PC-3 (cell line): ENCODE results near the gene SPAG7. TPM values are rescaled to one million over a fixed set of nuclear protein-coding genes. Genes with fewer than 3 reads are reported as not detected.

Experiments
- ATAC-seq: fragments of 200-7000 bp; cut with Tn5 transposase; 2 replicates; pipeline ENCODE4 v1.9.1; 2020; ENCODE audit warnings: mild to moderate bottlenecking, moderate library complexity
- BruUV-seq: library from RNA; stranded (reverse); fragments of 400-500 nt; replicated peaks from 2 replicates; lab custom pipeline; 2021; lab: Mats Ljungman, UMichigan
- CTCF ChIA-PET: fragments of 300-600 bp; sonication (Branson Sonifier 250); formaldehyde crosslinking; loops from one replicate; lab custom pipeline; 2022; ENCODE audit warnings: antibody characterized with exemption; lab: Charles Lee
- POLR2A ChIA-PET: fragments of 300-600 bp; sonication (Branson Sonifier 250); formaldehyde crosslinking; loops from one replicate; lab custom pipeline; 2022; ENCODE audit warnings: antibody characterized with exemption; ENCODE audit not compliant: unreplicated experiment; lab: Charles Lee
- DNase-seq: peaks from one replicate; pipeline ENCODE4 v3.0.0-alpha.2; 2015
- H2AFZ ChIP-seq: fragments of 300-600 bp; sonication (generic); 2 replicates; pipeline ENCODE4 v1.6.0; 2016; ENCODE audit warnings: antibody characterized with exemption, low read length
- H3F3A ChIP-seq: fragments of 300-600 bp; sonication (generic); one replicate; pipeline ENCODE4 v1.6.0; 2017; ENCODE audit warnings: antibody characterized with exemption, low read length, control low read depth, mild to moderate bottlenecking; ENCODE audit not compliant: unreplicated experiment
- H3K27ac ChIP-seq: fragments of 300-600 bp; sonication (generic); 2 replicates; pipeline ENCODE4 v1.5.1; 2016; ENCODE audit warnings: mild to moderate bottlenecking, low read length
- H3K27me3 ChIP-seq: fragments of 300-600 bp; sonication (generic); 2 replicates; pipeline ENCODE4 v1.6.1; 2016; ENCODE audit warnings: low read length, mixed read lengths
- H3K36me3 ChIP-seq: fragments of 300-600 bp; sonication (generic); 2 replicates; pipeline ENCODE4 v1.6.1; 2016; ENCODE audit warnings: low read depth, mixed run types, low read length, mixed read lengths
- H3K4me1 ChIP-seq: fragments of 300-600 bp; sonication (generic); 2 replicates; pipeline ENCODE4 v1.5.1; 2016; ENCODE audit warnings: low read length; ENCODE audit not compliant: insufficient read depth
- H3K4me2 ChIP-seq: fragments of 300-600 bp; sonication (generic); 2 replicates; pipeline ENCODE4 v1.6.0; 2016; ENCODE audit warnings: low read length
- H3K4me3 ChIP-seq: fragments of 300-600 bp; sonication (generic); 2 replicates; pipeline ENCODE4 v1.5.1; 2016; ENCODE audit warnings: mild to moderate bottlenecking, low read length, mixed read lengths
- H3K79me2 ChIP-seq: fragments of 300-600 bp; sonication (generic); 2 replicates; pipeline ENCODE4 v1.6.1; 2017; ENCODE audit warnings: low read length, mixed read lengths
- H3K9ac ChIP-seq: fragments of 300-600 bp; sonication (generic); 2 replicates; pipeline ENCODE4 v1.6.0; 2016; ENCODE audit warnings: mild to moderate bottlenecking, low read length
- H3K9me2 ChIP-seq: fragments of 300-600 bp; sonication (generic); replicated peaks from 2 replicates; pipeline ENCODE4 v1.6.1; 2016; ENCODE audit warnings: mixed run types, low read length, mixed read lengths
- H3K9me3 ChIP-seq: fragments of 300-600 bp; sonication (generic); 2 replicates; pipeline ENCODE4 v1.6.1; 2016; ENCODE audit warnings: low read length, mixed read lengths
- H4K20me1 ChIP-seq: fragments of 300-600 bp; sonication (generic); 2 replicates; pipeline ENCODE4 v1.6.1; 2016; ENCODE audit warnings: low read length, mixed read lengths
- EZH2 ChIP-seq: fragments of 300-600 bp; sonication (generic); IDR thresholded peaks from one replicate; pipeline ENCODE4 v1.6.1; 2017; ENCODE audit warnings: antibody characterized with exemption, mild to moderate bottlenecking, low read length; ENCODE audit not compliant: unreplicated experiment
- EZH2phosphoT487 ChIP-seq: fragments of 300-600 bp; sonication (generic); IDR thresholded peaks from 2 replicates; pipeline ENCODE4 v1.6.1; 2018; ENCODE audit warnings: mild to moderate bottlenecking, antibody characterized with exemption, low read length, borderline replicate concordance
- intact Hi-C: fragments of 100-400 bp; cut with micrococcal nuclease; formaldehyde crosslinking; loops from 2 replicates; pipeline ENCODE4 v1.9.0; 2023
- total RNA-seq: library from RNA; depleted of rRNA; stranded (reverse); fragments of >200 nt; gene quantifications from 2 replicates; pipeline ENCODE4 v1.2.3, GENCODE V29; 2014
- TF ChIP-seq, protein P1 (sequence below): fragments of 300-600 bp; sonication (generic); conservative IDR thresholded peaks from 2 replicates; pipeline ENCODE4 v1.5.1; 2017; ENCODE audit warnings: antibody characterized with exemption, low read depth, mild to moderate bottlenecking, low read length

The SPAG7 gene
- total RNA-seq, 1 experiment from 2014 or later = 44.1 TPM

DNA sequence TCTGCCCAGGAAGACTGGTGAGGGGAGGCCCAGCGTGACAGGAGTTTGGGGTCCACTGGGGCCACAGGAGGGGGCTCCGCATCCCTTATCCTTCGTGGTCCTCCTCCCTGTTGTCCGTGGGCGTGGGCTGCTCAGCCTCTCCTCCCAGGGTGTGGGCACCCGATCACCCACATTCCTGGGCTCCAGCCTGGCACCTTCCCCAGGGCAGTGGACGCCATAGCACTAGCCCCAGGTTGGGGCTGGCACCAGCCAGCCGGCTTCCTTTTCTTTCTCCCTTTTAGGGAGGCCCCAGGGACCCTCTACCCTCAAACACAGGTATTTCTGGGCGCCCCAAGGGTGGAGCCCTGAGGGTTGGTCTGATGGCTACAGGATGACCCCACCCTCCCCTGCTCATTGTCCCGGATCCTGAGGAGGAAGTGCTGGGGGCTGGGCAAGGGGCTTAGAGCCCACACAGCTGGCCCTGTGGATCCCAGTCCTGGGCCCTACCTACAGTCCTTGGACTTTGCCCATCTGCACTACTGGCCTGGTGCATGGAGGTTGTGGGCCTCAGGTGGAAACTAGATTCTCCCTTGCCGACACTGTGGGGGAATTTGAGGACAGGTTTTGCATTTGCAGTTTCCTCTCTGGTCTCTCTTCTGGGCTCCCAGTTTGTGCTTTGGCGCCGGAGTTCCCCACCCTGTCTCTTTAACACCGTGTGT is 31.3 kb upstream of the SPAG7 start:
- Histone ChIP-seq H3F3A (no peaks in the 10 kb centered on the region), H3K9me2 (no peaks in the 10 kb centered on the region), H3K4me1 (0 out of 2 replicates have a peak, but pooled peaks cover 9% of the 10 kb centered on the region), H3K4me2 (peak overlapping the region; percentile 97), H4K20me1 (no peaks in the 10 kb centered on the region), H3K27me3 (no peaks in the 10 kb centered on the region), H3K27ac (no peak overlapping the region), H3K9ac (peak overlapping the region; percentile 71), H3K79me2 (peaks cover 27% of the 10 kb centered on the region), H3K4me3 (peak overlapping the region; percentile 79), H3K9me3 (no peaks in the 10 kb centered on the region), H2AFZ (peak overlapping the region; percentile 75; the same call in 1 of the 2 replicates), H3K36me3 (peaks cover 1% of the 10 kb centered on the region)
- DNase-seq (peak; percentile 2), ATAC-seq (peak; percentile 19; the same call in 1 of the 2 replicates)
- ChIA-PET CTCF (interaction anchor here (0.6 kb wide), 1 partner anchor 14 kb away, joined by 3 read pairs; no protein-coding TSS in a partner anchor), POLR2A (no interaction called here)
- intact Hi-C loops = no loop called here
- no TSS peak for BruUV-seq
- TF ChIP-seq, protein P1, sequence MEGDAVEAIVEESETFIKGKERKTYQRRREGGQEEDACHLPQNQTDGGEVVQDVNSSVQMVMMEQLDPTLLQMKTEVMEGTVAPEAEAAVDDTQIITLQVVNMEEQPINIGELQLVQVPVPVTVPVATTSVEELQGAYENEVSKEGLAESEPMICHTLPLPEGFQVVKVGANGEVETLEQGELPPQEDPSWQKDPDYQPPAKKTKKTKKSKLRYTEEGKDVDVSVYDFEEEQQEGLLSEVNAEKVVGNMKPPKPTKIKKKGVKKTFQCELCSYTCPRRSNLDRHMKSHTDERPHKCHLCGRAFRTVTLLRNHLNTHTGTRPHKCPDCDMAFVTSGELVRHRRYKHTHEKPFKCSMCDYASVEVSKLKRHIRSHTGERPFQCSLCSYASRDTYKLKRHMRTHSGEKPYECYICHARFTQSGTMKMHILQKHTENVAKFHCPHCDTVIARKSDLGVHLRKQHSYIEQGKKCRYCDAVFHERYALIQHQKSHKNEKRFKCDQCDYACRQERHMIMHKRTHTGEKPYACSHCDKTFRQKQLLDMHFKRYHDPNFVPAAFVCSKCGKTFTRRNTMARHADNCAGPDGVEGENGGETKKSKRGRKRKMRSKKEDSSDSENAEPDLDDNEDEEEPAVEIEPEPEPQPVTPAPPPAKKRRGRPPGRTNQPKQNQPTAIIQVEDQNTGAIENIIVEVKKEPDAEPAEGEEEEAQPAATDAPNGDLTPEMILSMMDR = no peak
- TF ChIP-seq EZH2phosphoT487 (no peak), EZH2 (no peak)

DNA sequence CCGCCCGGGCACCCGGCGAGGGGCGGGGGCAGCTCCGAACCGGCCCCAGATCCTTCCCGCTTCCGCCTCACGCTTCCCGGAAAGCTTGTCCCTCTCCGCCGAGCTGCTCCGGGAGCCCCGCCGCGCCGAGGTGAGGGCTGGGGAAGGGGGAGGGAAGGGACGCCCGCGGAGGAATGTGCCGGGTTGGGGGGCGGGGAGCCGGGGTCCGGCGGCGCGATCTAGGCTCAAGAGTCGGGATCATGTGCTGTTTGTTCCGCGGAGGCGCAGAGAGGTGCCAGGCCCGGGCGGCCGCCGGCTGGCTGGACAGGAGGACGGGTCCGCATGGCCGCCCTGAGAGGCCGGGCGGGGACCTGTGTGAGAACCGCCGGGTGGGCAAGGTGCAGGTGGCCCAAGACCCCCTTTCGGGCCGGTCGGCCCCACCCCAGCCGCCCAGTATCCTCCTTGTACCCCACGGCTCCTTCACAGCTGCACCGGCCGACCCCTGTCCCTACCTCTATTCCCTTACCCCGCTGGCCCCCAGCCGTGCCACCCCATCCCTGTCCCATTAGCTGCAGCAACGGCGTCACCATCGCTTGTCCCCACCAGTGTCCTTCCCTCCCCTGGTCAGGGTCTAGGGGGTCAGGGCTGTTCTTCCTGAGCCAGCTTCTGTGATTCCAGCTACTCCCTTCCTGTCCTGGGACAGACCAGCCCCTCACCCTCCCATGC is 30.6 kb upstream of the SPAG7 start:
- no peak for DNase-seq
- intact Hi-C loops = no loop called here

DNA sequence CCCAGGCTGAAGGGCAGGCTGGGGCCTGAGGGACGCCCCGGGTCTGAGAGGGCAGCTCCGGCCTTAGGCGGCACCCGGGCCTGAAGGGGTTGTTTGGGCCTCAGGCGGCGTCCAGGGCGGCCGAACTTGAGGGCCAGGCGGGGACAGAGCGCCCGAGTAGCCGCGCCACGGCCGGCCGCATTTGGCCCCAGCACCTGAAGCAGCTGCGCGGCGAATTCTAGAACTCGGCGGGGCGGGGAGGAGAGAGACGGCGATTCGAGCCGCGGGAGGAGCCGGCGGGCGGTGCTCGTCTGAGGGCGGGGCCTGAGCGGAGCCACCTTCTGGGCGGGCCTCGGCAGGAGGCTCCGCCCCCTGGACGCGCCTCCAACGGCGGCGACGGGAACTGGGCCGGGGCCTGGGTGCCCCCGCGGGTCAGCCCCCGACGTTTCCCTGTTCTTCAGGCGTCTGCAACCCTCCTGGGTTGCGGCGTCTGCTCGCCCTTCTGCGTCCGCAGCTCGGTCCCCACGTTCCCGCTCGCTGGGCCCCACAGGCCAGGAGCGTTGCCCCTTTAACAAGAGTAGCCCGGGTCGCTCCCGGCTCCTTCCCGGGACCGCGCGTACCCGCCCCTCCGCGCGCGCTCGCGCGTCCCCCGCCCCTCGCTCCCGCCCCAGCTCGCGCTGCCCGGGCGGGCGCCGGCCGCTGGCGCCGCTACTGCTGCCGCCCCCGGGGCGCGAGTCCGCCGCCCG is 29.8 kb upstream of the SPAG7 start, which contains the start of the genes INCA1 and KIF1C:
INCA1 (minus strand) TSS at position 221 of the 725 bp plus-strand sequence. CDS start 3,085 bp downstream, outside the sequence.
KIF1C (plus strand) TSS at position 649 of the 725 bp plus-strand sequence. CDS start 2,297 bp downstream, outside the sequence.
- Histone ChIP-seq H3K4me2 (peak within 1 kb of the TSS; percentile 97), H3K27me3 (no peaks in the 10 kb centered on the region), H4K20me1 (no peaks in the 10 kb centered on the region), H3K9me2 (no peaks in the 10 kb centered on the region), H3K79me2 (peaks cover 27% of the 10 kb centered on the region), H3K36me3 (no peaks in the 10 kb centered on the region; the same call in none of the 2 replicates), H3K27ac (no peak within 1 kb of the TSS), H2AFZ (peak within 1 kb of the TSS; percentile 84), H3K9ac (peak within 1 kb of the TSS; percentile 71), H3K4me3 (peak within 1 kb of the TSS; percentile 79), H3K4me1 (0 out of 2 replicates have a peak, but pooled peaks cover 9% of the 10 kb centered on the region), H3K9me3 (no peaks in the 10 kb centered on the region), H3F3A (no peaks in the 10 kb centered on the region)
- BruUV-seq = no TSS peak
- ATAC-seq (peak; percentile 85), DNase-seq (peak; percentile 85)
- TF ChIP-seq EZH2 (no peak), EZH2phosphoT487 (no peak)
- TF ChIP-seq, protein P1 = no peak
- CTCF ChIA-PET = no interaction called here
- intact Hi-C loops = loop anchor here (2.0 kb wide), 1 partner anchor 51 kb away; no protein-coding TSS in a partner anchor
- POLR2A ChIA-PET = no interaction called here

More for the DNA sequence above, 30.6 kb upstream of the SPAG7 start:
- Histone ChIP-seq H3K9ac (peak overlapping the region; percentile 71), H3K79me2 (peaks cover 27% of the 10 kb centered on the region), H3K9me2 (no peaks in the 10 kb centered on the region), H3K27me3 (no peaks in the 10 kb centered on the region), H3K4me3 (peak overlapping the region; percentile 79), H3F3A (no peaks in the 10 kb centered on the region), H3K36me3 (no peaks in the 10 kb centered on the region; the same call in none of the 2 replicates), H4K20me1 (no peaks in the 10 kb centered on the region), H2AFZ (peak overlapping the region; percentile 75), H3K4me2 (peak overlapping the region; percentile 97), H3K4me1 (0 out of 2 replicates have a peak, but pooled peaks cover 9% of the 10 kb centered on the region), H3K9me3 (no peaks in the 10 kb centered on the region), H3K27ac (no peak overlapping the region)
- ChIA-PET CTCF (interaction anchor here (0.6 kb wide), 1 partner anchor 13 kb away, joined by 3 read pairs; no protein-coding TSS in a partner anchor), POLR2A (no interaction called here)
- no peak for TF ChIP-seq EZH2phosphoT487
- no TSS peak for BruUV-seq
- peak; percentile 16 for ATAC-seq
